OCI-M1 (cell line): ENCODE results near the gene MYO3B.

Experiments used
- DNase-seq: peaks from one replicate; lab custom pipeline; 2025; lab: John Stamatoyannopoulos, UW

The MYO3B gene

DNA sequence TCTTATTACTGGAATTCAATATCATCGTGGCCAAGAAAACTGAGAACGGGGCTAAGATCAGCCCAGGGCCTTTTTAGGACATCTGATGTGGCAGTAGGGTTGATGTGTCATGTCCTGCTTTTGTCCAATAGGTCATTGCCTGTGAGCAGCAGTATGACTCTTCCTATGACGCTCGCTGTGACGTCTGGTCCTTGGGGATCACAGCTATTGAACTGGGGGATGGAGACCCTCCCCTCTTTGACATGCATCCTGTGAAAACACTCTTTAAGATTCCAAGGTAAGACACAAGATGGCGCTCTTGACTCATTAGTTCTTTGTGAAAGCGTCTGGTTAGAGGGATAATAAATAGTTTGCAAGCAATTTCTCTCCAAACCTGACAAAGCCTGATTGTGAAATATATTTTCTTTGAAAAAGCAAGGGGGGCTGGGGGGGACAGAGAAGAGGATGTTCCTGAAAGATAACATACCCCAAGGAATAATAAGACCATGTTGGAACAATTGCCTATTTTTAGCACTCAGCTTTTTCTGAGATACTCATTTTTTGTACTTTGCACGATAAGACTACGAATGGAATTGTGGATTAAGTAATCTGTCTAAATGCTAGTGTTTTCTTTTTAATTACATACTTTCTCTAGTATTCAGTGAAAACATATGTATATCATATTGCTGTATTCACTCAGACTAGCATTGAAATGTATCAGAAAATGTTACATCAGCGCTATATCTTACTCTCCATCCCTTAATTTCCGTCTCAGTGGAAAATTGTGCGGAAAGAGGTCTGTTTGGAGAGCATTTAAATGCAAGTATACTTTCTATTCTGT is 58.1 kb downstream of the MYO3B start:
- peak; percentile 92 for DNase-seq

- DNase-seq: no peak
These were observed 58.7 kb downstream of the MYO3B start for GRCh38 chr2:170236680-170237047.

GRCh38 chr2:170237572-170238120 is 59.7 kb downstream of the MYO3B start:
- DNase-seq: no peak

- no peak for DNase-seq
These were observed 60.8 kb downstream of the MYO3B start for GRCh38 chr2:170238776-170239175.

DNA sequence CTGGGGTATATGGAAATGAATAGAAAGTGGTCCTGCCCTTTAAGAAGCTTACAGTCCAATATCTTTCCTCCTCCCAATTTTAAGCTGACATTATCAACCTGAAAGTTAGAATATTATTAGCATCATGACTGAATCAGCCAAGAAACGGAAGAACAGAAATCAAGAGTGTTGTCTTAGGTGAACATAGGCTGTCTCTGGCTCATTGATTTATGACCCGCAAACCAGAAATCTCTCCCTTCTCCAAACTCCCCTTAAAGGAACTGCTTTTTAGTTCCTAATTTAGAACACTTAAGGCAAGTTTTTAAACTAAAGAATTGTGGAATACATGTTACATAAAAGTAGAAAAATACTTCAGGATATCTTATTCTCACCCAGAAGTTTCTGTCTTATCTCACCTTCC is 62.7 kb downstream of the MYO3B start:
- no peak for DNase-seq

DNA sequence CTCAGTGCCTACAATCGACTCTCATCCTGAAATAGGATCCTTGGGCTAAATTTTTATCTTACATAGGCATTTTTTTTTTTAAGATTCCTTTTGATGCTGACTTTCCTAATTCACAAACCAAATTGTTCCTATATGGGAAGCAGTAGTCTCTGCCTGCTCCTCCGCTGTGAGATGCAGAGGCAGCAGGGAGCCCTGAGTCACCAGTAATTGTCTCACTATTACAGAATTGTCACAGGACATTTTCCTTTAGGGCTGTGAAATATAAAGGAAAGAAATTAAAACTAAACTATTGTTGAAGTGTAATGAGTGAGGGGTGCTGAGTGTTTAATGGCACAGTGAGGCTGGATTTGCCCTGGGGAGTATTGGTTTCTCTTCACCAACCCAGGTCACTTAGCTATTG is 63.8 kb downstream of the MYO3B start:
- DNase-seq: no peak

GRCh38 chr2:170243118-170243837 is 65.3 kb downstream of the MYO3B start:
- DNase-seq: peak; percentile 69

DNA sequence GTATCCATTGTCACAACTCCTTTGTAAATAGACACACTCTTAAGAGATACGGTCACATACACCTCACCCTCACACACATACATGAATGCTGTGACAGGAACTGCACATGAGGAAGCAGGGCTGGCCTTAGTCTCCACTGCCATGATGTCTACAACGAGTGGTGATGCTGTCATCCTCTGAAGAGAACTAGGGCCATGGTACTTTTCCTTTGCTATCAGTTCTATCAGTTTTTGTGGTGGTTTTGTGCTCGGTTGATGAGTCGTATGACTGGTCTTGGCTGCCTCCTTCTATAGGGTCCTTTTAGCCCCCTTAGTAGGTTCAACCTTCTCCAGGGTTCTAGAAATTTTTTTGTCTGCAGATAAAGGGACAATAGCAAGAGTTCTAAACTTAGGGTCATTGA is 66.0 kb downstream of the MYO3B start:
- DNase-seq: peak; percentile 56

- DNase-seq: peak; percentile 48
These were observed 66.6 kb downstream of the MYO3B start for GRCh38 chr2:170244555-170244954.

DNA sequence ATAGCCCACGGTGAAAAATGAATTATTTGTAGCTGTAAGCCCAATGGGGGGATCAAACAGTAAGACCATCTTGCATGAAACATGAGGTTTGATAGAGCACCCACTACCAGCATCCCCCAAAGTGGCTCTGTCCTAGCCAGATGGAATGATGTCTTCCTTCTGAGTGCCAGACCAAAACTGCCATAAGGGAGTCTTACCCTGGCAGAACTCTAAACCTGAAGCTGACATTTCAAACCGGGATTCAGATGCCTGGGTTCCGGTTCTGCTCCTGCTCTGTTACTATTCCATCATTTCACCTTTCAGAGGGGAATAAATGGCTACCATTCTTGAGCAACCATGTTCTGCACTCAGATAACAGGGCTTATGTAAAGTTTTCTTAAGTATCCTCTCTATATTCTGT is 67.4 kb downstream of the MYO3B start:
- no peak for DNase-seq

DNA sequence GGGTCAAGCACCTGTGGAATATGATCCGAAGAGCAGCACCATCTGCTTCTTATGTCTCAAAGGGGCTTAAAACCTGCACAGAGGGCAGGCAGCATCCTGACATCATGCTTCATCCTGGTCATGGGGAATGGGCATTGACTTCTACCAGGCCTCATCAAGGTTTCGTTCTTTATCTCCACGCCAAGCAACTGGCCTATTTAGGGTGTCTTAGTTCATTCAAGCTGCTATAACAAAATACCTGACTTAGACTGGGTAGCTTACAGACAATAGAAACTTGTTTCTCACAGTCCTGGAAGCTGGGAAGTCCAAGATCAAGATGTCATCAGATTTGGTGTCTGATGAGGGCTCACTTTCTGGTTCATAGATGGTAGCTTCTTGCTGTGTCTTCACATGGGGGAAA is 69.4 kb downstream of the MYO3B start:
- DNase-seq: no peak

GRCh38 chr2:170247882-170248393 is 70.0 kb downstream of the MYO3B start:
- DNase-seq: no peak

- DNase-seq: peak; percentile 47
These were observed 70.8 kb downstream of the MYO3B start for GRCh38 chr2:170248574-170249393.

- DNase-seq: no peak
These were observed 71.8 kb downstream of the MYO3B start for GRCh38 chr2:170249761-170250160.

DNA sequence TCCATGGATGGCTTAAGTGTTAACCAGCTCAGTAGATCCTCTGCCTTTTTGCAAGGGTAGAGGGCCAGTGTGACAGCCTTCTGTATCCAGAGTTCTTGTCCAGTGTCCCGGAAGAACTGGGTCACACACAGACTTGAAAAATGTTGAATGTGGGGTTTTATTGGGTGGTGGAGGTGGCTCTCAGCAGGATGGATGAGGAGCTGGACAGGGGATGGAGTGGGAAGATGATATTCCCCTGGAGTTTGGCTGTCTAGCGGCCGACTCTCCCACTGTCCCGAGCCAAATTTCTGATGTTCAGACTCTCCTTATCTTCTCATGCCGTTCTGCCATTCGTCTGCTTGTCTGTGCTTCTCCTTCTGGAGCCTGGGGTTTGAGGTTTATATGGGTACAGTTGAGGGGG is 72.6 kb downstream of the MYO3B start:
- no peak for DNase-seq

DNA sequence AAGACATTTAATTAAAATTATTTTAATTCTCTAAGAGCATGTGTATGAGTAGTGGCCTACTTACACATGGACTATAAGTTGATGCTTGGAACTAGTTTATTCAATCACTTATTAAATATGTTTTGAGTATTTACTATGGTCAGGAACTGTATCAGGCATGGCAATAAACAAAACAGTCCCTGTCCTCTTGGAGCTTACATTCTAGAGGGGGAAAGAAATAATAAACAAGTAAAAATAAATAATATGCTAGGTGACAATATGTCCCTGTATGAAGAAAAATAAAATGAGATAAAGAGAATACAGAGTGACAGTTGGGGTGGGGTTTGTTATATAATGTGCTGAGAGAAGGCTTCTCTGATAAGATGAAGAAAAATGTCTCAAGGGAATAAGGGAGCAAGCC is 74.5 kb downstream of the MYO3B start:
- DNase-seq: no peak

- no peak for DNase-seq
These were observed 75.8 kb downstream of the MYO3B start for GRCh38 chr2:170253721-170254230.

GRCh38 chr2:170254293-170254732 is 76.4 kb downstream of the MYO3B start:
- no peak for DNase-seq

DNA sequence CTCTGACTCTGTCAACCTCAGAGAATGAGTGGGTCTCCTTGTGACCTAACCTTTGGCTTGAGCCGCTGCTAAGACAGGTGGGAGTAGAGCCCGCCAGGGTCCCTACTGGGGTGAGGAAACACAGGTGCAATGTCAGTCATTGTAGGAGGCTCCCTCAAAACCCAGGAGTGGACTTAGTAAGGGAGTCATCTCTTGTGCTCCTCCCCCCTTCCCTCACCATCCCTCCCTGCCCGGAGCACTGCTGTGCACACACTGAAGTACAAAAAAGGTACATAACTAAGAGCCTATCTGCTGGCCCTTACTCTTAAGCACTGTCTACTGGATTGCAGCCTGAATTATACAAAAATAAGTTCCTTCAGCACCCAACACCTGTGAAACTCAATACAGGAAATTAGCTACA is 77.2 kb downstream of the MYO3B start:
- no peak for DNase-seq

DNA sequence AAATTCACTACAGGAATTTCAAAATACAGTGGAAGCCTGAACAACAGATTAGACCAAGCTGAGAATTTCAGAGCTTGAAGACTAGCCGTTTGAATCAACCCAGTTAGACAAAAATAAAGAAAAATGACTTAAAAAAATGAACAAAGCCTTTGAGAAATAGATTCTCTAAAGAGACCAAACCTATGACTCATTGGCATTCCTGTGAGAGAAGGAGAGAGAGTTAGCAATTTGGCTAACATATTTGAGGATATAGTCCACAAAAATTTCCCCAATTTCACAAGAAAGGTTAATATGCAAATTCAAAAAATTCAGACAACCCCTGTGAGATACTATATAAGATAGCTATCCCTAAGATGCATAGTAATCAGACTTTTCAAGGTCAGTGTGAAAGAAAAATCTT is 78.0 kb downstream of the MYO3B start:
- no peak for DNase-seq

DNA sequence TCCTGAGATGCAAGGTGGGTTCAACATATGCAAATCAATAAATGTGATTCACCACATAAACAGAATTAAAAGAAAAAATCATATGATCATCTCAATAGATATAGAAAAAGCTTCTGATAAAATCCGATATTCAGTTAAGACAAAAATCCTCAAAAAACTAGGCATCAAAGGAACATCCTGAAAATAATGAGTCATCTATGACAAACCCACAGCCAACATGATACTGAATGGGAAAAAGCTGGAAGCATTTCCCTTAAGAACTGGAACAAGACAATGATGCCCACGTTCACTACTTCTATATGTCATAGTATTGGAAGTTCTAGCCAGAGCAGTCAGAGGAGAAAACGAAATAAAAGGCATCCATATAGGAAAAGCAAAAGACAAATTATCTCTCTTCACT is 80.4 kb downstream of the MYO3B start:
- DNase-seq: no peak

- no peak for DNase-seq
These were observed 82.2 kb downstream of the MYO3B start for GRCh38 chr2:170260188-170260587.
